Measurements from ENCODE around the gene NOTCH1. TPM values are rescaled to one million over a fixed set of nuclear protein-coding genes. Genes with fewer than 3 reads are reported as not detected.
"Not testable (repeated sequence)": the region's sequence is repeated elsewhere in the genome, so short reads cannot be mapped to it uniquely, and the experiment has no call there.

NOTCH1 gene
- total RNA-seq, 1 experiment from 2014 or later = 39.2 TPM

DNA sequence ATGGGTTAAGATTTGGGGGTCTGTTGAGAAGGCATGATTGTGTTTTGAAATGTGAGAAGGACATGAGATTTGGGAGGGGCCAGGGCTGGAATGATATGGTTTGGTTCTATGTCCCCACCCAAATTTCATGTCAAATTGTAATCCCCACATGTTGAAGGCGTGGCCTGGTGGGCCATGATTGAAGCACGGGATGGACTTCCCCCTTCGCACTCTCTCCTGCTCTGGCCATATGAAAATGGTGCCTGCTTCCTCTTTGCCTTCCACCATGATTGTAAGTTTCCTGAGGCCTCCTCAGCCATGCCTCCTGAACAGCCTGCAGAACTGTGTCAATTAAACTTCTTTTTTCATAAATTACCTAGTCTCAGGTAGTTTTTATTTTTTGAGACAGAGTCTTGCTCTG, 14.7 kb upstream of the NOTCH1 start:
- Histone ChIP-seq H2AFZ (no peak overlapping the region), H3F3A (ENCODE audit: insufficient read depth, low read depth) (peaks cover 38% of the 10 kb centered on the region; the same call in 1 of the 2 replicates), H3K4me1 (replicated peaks; ENCODE audit: insufficient read depth) (peaks cover 38% of the 10 kb centered on the region), H3K9me3 (ENCODE audit: insufficient read depth, low read depth) (peaks cover 8% of the 10 kb centered on the region; the same call in 1 of the 2 replicates), H3K4me3 (no peak overlapping the region), H3K4me2 (no peak overlapping the region), H3K36me3 (ENCODE audit: low read depth) (no peaks in the 10 kb centered on the region), H4K20me1 (ENCODE audit: insufficient read depth) (no peaks in the 10 kb centered on the region), H3K9me2 (ENCODE audit: insufficient read depth) (no peaks in the 10 kb centered on the region), H3K27ac (no peak overlapping the region), H3K27me3 (ENCODE audit: insufficient read depth, low read depth) (no peaks in the 10 kb centered on the region), H3K79me2 (ENCODE audit: low read depth) (no peaks in the 10 kb centered on the region)
- no peak for DNase-seq
- ChIA-PET CTCF (no interaction called here), POLR2A (ENCODE audit: unreplicated experiment) (no interaction called here)
- intact Hi-C loops (cut with micrococcal nuclease; ENCODE audit: unreplicated experiment) = no loop called here
- TF ChIP-seq, protein P1, sequence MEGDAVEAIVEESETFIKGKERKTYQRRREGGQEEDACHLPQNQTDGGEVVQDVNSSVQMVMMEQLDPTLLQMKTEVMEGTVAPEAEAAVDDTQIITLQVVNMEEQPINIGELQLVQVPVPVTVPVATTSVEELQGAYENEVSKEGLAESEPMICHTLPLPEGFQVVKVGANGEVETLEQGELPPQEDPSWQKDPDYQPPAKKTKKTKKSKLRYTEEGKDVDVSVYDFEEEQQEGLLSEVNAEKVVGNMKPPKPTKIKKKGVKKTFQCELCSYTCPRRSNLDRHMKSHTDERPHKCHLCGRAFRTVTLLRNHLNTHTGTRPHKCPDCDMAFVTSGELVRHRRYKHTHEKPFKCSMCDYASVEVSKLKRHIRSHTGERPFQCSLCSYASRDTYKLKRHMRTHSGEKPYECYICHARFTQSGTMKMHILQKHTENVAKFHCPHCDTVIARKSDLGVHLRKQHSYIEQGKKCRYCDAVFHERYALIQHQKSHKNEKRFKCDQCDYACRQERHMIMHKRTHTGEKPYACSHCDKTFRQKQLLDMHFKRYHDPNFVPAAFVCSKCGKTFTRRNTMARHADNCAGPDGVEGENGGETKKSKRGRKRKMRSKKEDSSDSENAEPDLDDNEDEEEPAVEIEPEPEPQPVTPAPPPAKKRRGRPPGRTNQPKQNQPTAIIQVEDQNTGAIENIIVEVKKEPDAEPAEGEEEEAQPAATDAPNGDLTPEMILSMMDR (conservative IDR thresholded peaks at IDR 0.05) = no peak
- TF ChIP-seq EZH2 (IDR thresholded peaks at IDR 0.05; ENCODE audit: low read depth) = no peak
- no TSS peak for BruUV-seq (replicated peaks)

GRCh38 chr9:136559371-136559770, 13.5 kb upstream of the NOTCH1 start:
- H4K20me1 ChIP-seq (ENCODE audit: insufficient read depth); BruUV-seq (replicated peaks); H3K9me3 ChIP-seq (ENCODE audit: insufficient read depth, low read depth); H3K79me2 ChIP-seq (ENCODE audit: low read depth); H3K36me3 ChIP-seq (ENCODE audit: low read depth); H3K9me2 ChIP-seq (ENCODE audit: insufficient read depth); CTCF ChIA-PET; H3K4me3 ChIP-seq; H2AFZ ChIP-seq; DNase-seq; POLR2A ChIA-PET (ENCODE audit: unreplicated experiment); H3K4me2 ChIP-seq; H3K27me3 ChIP-seq (ENCODE audit: insufficient read depth, low read depth): not testable (repeated sequence)
- H3K27ac ChIP-seq = peak overlapping the region; percentile 94
- H3F3A ChIP-seq (ENCODE audit: insufficient read depth, low read depth) = peaks cover 28% of the 10 kb centered on the region; the same call in 1 of the 2 replicates
- peaks cover 30% of the 10 kb centered on the region for H3K4me1 ChIP-seq (replicated peaks; ENCODE audit: insufficient read depth)
- intact Hi-C loops (cut with micrococcal nuclease; ENCODE audit: unreplicated experiment) = loop anchor here (2.0 kb wide), 1 partner anchor 21 kb away; no protein-coding TSS in a partner anchor

DNA sequence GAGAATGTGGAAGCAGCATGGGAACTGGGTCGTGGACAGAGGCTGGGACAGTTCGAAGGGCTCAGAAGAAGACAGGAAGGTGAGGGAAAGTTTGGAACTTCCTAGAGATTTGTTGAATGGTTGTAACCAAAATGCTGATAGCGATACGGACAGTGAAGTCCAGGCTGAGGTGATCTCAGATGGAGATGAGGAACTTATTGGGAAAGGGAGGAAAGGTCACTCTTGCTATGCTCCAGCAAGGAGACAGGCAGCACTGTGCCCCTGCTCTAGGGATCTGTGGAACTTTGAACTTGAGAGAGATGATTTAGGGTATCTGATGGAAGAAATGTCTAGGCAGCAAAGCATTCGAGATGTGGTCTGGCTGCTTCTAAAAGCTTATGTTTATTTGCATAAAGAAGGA, 13.0 kb upstream of the NOTCH1 start:
- H3K79me2 ChIP-seq (ENCODE audit: low read depth); H3K9me2 ChIP-seq (ENCODE audit: insufficient read depth); H2AFZ ChIP-seq; H3K27me3 ChIP-seq (ENCODE audit: insufficient read depth, low read depth); H3K9me3 ChIP-seq (ENCODE audit: insufficient read depth, low read depth); DNase-seq; CTCF ChIA-PET; H4K20me1 ChIP-seq (ENCODE audit: insufficient read depth); H3K36me3 ChIP-seq (ENCODE audit: low read depth); BruUV-seq (replicated peaks): not testable (repeated sequence)
- POLR2A ChIA-PET (ENCODE audit: unreplicated experiment) = interaction anchor here (0.6 kb wide), 1 partner anchor 13 kb away, joined by 8 read pairs; no protein-coding TSS in a partner anchor
- Histone ChIP-seq H3K4me2 (peak overlapping the region; percentile 71), H3K27ac (peak overlapping the region; percentile 94), H3K4me1 (replicated peaks; ENCODE audit: insufficient read depth) (peaks cover 25% of the 10 kb centered on the region), H3F3A (ENCODE audit: insufficient read depth, low read depth) (peaks cover 28% of the 10 kb centered on the region; the same call in 1 of the 2 replicates), H3K4me3 (peak overlapping the region; percentile 15; the same call in 1 of the 2 replicates)
- intact Hi-C loops (cut with micrococcal nuclease; ENCODE audit: unreplicated experiment) = loop anchor here (1.0 to 2.0 kb wide), 2 partner anchors 9 to 20 kb away; no protein-coding TSS in a partner anchor

DNA sequence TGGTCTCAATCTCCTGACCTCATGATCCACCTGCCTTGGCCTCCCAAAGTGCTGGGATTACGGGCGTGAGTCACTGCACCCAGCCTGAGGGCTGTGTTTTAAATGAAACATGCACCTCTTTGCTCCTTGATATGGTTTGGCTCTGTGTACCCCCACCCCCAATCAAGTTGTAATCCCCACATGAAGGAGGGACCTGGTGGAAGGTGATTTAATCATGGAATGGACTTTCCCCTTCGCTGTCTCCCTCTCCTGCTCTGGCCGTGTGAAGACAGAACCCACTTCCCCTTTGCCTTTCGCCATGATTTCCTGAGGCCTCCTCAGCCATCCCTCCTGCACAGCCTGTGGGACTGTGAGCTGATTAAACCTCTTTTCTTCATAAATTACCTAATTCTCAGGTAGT, 12.5 kb upstream of the NOTCH1 start:
- Histone ChIP-seq H3K27me3 (ENCODE audit: insufficient read depth, low read depth) (no peaks in the 10 kb centered on the region), H3F3A (ENCODE audit: insufficient read depth, low read depth) (peaks cover 28% of the 10 kb centered on the region; the same call in 1 of the 2 replicates), H3K36me3 (ENCODE audit: low read depth) (no peaks in the 10 kb centered on the region), H4K20me1 (ENCODE audit: insufficient read depth) (no peaks in the 10 kb centered on the region), H3K4me2 (peak overlapping the region; percentile 71), H3K27ac (peak overlapping the region; percentile 94), H3K4me3 (peak overlapping the region; percentile 15; the same call in 1 of the 2 replicates), H3K9me2 (ENCODE audit: insufficient read depth) (no peaks in the 10 kb centered on the region), H3K79me2 (ENCODE audit: low read depth) (no peaks in the 10 kb centered on the region), H3K9me3 (ENCODE audit: insufficient read depth, low read depth) (peaks cover 8% of the 10 kb centered on the region; the same call in 1 of the 2 replicates), H2AFZ (no peak overlapping the region), H3K4me1 (replicated peaks; ENCODE audit: insufficient read depth) (peaks cover 25% of the 10 kb centered on the region)
- intact Hi-C loops (cut with micrococcal nuclease; ENCODE audit: unreplicated experiment) = loop anchor here (1.0 to 2.0 kb wide), 2 partner anchors 10 to 20 kb away; no protein-coding TSS in a partner anchor
- ChIA-PET POLR2A (ENCODE audit: unreplicated experiment) (interaction anchor here (0.6 to 0.8 kb wide), 5 partner anchors 11 to 67 kb away, joined by 4 to 19 read pairs (median 8); no protein-coding TSS in a partner anchor), CTCF (interaction anchor here (0.6 kb wide), 1 partner anchor 62 kb away, joined by 3 read pairs; no protein-coding TSS in a partner anchor)
- peak in 1 of 2 experiments; percentile 71 for DNase-seq
- no TSS peak for BruUV-seq (replicated peaks)
- TF ChIP-seq, protein P1 (conservative IDR thresholded peaks at IDR 0.05) = no peak
- TF ChIP-seq EZH2 (IDR thresholded peaks at IDR 0.05; ENCODE audit: low read depth) = no peak
